Measurements from ENCODE around the gene TMEM187.

GRCh38 chrX:153953342-153953830, 19.2 kb upstream of the TMEM187 start:
- TF ChIP-seq CTCF (IDR thresholded peaks at IDR 0.05): peak; percentile 95 to 99 (median 96)
- TF ChIP-seq POLR2A (IDR thresholded peaks at IDR 0.05): peak in 1 of 4 donors; percentile 7

All from esophagus squamous epithelium (tissue), 4 donors.